ENCODE data around the gene CARNS1.

The CARNS1 gene

GRCh38 chr11:67470337-67471002 is 55.0 kb downstream of the CARNS1 start:
- Histone ChIP-seq H3K4me2 (ENCODE audit: low read depth, low read length, poor library complexity, severe bottlenecking) (no peak overlapping the region), H2AFZ (ENCODE audit: low read length) (no peak overlapping the region), H3K79me2 (ENCODE audit: insufficient read depth, low read length) (peaks cover 34% of the 10 kb centered on the region; the same call in 1 of the 2 replicates), H3F3A (ENCODE audit: low read depth) (peaks cover 4% of the 10 kb centered on the region; the same call in 1 of the 2 replicates), H3K4me3 (ENCODE audit: low read length, poor library complexity, severe bottlenecking) (no peak overlapping the region), H3K27me3 (ENCODE audit: insufficient read depth, low read length, poor library complexity, severe bottlenecking) (no peaks in the 10 kb centered on the region), H3K9ac (ENCODE audit: low read depth, low read length, poor library complexity, severe bottlenecking) (no peak overlapping the region), H4K20me1 (ENCODE audit: insufficient read depth, low read length, poor library complexity, severe bottlenecking) (no peaks in the 10 kb centered on the region), H3K4me1 (ENCODE audit: insufficient read depth, low read length, poor library complexity, severe bottlenecking) (peaks cover 37% of the 10 kb centered on the region), H3K9me3 (ENCODE audit: insufficient read depth, low read depth, low read length) (no peaks in the 10 kb centered on the region), H3K9me2 (replicated peaks; ENCODE audit: low read depth, low read length) (no peaks in the 10 kb centered on the region), H3K36me3 (ENCODE audit: insufficient read depth, low read length) (no peaks in the 10 kb centered on the region)
- TF ChIP-seq EZH2phosphoT487 (IDR thresholded peaks at IDR 0.05; ENCODE audit: borderline replicate concordance) = no peak
- TF ChIP-seq, protein P1, sequence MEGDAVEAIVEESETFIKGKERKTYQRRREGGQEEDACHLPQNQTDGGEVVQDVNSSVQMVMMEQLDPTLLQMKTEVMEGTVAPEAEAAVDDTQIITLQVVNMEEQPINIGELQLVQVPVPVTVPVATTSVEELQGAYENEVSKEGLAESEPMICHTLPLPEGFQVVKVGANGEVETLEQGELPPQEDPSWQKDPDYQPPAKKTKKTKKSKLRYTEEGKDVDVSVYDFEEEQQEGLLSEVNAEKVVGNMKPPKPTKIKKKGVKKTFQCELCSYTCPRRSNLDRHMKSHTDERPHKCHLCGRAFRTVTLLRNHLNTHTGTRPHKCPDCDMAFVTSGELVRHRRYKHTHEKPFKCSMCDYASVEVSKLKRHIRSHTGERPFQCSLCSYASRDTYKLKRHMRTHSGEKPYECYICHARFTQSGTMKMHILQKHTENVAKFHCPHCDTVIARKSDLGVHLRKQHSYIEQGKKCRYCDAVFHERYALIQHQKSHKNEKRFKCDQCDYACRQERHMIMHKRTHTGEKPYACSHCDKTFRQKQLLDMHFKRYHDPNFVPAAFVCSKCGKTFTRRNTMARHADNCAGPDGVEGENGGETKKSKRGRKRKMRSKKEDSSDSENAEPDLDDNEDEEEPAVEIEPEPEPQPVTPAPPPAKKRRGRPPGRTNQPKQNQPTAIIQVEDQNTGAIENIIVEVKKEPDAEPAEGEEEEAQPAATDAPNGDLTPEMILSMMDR (conservative IDR thresholded peaks at IDR 0.05; ENCODE audit: low read length) = no peak

DNA sequence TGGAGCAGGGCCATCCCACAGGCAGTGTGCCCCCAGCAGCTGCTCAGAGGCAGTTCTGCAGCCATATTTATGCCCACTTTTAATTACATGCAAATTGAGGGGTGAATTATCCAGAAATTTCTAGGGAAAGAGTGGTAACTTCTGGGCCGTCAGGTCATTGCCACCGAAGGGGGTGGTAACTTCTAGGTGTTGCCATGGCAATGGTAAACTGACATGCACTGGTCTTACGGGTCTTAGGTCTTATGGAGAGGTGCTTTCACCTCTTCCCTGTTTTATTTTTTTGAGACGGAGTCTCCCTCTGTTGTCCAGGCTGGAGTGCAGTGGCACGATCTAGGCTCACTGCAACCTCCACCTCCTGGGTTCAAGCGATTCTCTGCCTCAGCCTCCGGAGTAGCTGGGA is 57.4 kb downstream of the CARNS1 start:
- Histone ChIP-seq H3K4me2 (ENCODE audit: low read depth, low read length, poor library complexity, severe bottlenecking) (no peak overlapping the region), H3K79me2 (ENCODE audit: insufficient read depth, low read length) (peaks cover 11% of the 10 kb centered on the region; the same call in 1 of the 2 replicates), H3K36me3 (ENCODE audit: insufficient read depth, low read length) (no peaks in the 10 kb centered on the region), H3K9me2 (replicated peaks; ENCODE audit: low read depth, low read length) (no peaks in the 10 kb centered on the region), H3K27me3 (ENCODE audit: insufficient read depth, low read length, poor library complexity, severe bottlenecking) (no peaks in the 10 kb centered on the region), H3K4me3 (ENCODE audit: low read length, poor library complexity, severe bottlenecking) (no peak overlapping the region), H3K9ac (ENCODE audit: low read depth, low read length, poor library complexity, severe bottlenecking) (no peak overlapping the region), H3K9me3 (ENCODE audit: insufficient read depth, low read depth, low read length) (no peaks in the 10 kb centered on the region), H3F3A (ENCODE audit: low read depth) (no peaks in the 10 kb centered on the region), H2AFZ (ENCODE audit: low read length) (no peak overlapping the region), H4K20me1 (ENCODE audit: insufficient read depth, low read length, poor library complexity, severe bottlenecking) (no peaks in the 10 kb centered on the region), H3K4me1 (ENCODE audit: insufficient read depth, low read length, poor library complexity, severe bottlenecking) (peaks cover 15% of the 10 kb centered on the region)
- TF ChIP-seq, protein P1 (conservative IDR thresholded peaks at IDR 0.05; ENCODE audit: low read length) = no peak
- no peak for TF ChIP-seq EZH2phosphoT487 (IDR thresholded peaks at IDR 0.05; ENCODE audit: borderline replicate concordance)

Data from Loucy (cell line).